Type B pancreatic cell (in vitro differentiated cells): ENCODE measurements around the gene HTR1E. TPM values are rescaled to one million over a fixed set of nuclear protein-coding genes. Genes with fewer than 3 reads are reported as not detected.
"Not testable (repeated sequence)": the region's sequence is repeated elsewhere in the genome, so short reads cannot be mapped to it uniquely, and the experiment has no call there.

ENCODE experiments used
- DNase-seq: peaks from one replicate; pipeline ENCODE4 v3.0.0; 2021; ENCODE audit warnings: mixed read lengths; ENCODE audit not compliant: unreplicated experiment; ENCODE audit errors: extremely low spot score
- H3K27ac Mint-ChIP-seq: 2 replicates; pipeline ENCODE4 v1.8.0; 2021; ENCODE audit warnings: mild to moderate bottlenecking, mixed read lengths
- H3K27me3 Mint-ChIP-seq: 2 replicates; pipeline ENCODE4 v1.8.0; 2021; ENCODE audit warnings: mixed read lengths
- H3K36me3 Mint-ChIP-seq: 2 replicates; pipeline ENCODE4 v1.8.0; 2021; ENCODE audit warnings: mixed read lengths
- H3K4me1 Mint-ChIP-seq: one replicate; pipeline ENCODE4 v1.8.0; 2021; ENCODE audit warnings: mixed read lengths; ENCODE audit not compliant: unreplicated experiment
- H3K4me3 Mint-ChIP-seq: 2 replicates; pipeline ENCODE4 v1.8.0; 2021; ENCODE audit warnings: mild to moderate bottlenecking, mixed read lengths
- H3K9me3 Mint-ChIP-seq: 2 replicates; pipeline ENCODE4 v1.8.0; 2021; ENCODE audit warnings: mixed read lengths
- total RNA-seq: library from RNA; stranded (reverse); gene quantifications from 2 replicates; pipeline ENCODE4 v1.2.1, GENCODE V29; 2021; ENCODE audit warnings: low replicate concordance
- TF ChIP-seq, protein P1 (sequence below): fragments of 200-600 bp; sonication (generic); conservative IDR thresholded peaks from 2 replicates; pipeline ENCODE4 v1.5.0; 2021; ENCODE audit warnings: antibody characterized with exemption, mild to moderate bottlenecking

The HTR1E gene
- total RNA-seq, 1 donor from 2014 or later: 0.39 TPM

DNA sequence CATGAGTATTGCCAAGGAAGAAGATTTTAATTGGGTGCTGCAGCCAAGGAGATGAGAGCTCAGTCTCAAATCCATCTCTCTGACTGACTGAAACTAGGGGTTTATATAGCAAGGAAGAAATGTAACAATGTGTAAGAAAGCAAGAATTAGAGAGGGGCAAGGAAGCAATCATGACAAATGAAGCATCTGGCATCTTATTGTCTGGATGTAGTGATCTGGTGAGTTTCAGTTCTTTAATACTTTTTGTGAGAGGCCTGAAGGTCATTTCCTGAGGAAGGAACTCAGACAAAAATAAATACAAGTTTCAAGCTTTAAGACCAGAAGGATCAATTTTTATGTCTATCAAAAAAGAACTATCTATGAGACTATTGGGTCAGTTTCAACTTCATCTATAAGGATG, 64.2 kb downstream of the HTR1E start:
- no peaks in the 10 kb centered on the region for H3K36me3 Mint-ChIP-seq
- peaks cover 11% of the 10 kb centered on the region for H3K9me3 Mint-ChIP-seq
- no peak overlapping the region for H3K27ac Mint-ChIP-seq
- H3K4me1 Mint-ChIP-seq: no peaks in the 10 kb centered on the region
- DNase-seq: no peak
- no peak overlapping the region for H3K4me3 Mint-ChIP-seq
- H3K27me3 Mint-ChIP-seq: no peaks in the 10 kb centered on the region
- TF ChIP-seq, protein P1, sequence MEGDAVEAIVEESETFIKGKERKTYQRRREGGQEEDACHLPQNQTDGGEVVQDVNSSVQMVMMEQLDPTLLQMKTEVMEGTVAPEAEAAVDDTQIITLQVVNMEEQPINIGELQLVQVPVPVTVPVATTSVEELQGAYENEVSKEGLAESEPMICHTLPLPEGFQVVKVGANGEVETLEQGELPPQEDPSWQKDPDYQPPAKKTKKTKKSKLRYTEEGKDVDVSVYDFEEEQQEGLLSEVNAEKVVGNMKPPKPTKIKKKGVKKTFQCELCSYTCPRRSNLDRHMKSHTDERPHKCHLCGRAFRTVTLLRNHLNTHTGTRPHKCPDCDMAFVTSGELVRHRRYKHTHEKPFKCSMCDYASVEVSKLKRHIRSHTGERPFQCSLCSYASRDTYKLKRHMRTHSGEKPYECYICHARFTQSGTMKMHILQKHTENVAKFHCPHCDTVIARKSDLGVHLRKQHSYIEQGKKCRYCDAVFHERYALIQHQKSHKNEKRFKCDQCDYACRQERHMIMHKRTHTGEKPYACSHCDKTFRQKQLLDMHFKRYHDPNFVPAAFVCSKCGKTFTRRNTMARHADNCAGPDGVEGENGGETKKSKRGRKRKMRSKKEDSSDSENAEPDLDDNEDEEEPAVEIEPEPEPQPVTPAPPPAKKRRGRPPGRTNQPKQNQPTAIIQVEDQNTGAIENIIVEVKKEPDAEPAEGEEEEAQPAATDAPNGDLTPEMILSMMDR: no peak

DNA sequence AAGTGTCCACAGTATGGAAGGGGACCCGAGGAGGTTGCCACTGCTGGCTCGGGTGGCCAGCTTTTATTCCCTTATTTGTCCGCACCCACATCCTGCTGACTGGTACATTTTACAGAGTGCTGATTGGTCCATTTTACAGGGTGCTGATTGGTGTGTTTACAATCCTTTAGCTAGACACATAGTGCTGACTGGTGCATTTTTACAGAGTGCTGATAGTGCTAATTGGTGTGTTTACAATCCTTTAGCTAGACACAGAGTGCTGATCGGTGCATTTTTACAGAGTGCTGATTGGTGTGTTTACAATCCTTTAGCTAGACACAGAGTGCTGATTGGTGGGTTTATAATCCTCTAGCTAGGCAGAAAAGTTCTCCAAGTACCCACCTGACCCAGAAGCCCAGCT, 65.1 kb downstream of the HTR1E start:
- H3K9me3 Mint-ChIP-seq: peaks cover 11% of the 10 kb centered on the region
- H3K27me3 Mint-ChIP-seq: not testable (repeated sequence)

DNA sequence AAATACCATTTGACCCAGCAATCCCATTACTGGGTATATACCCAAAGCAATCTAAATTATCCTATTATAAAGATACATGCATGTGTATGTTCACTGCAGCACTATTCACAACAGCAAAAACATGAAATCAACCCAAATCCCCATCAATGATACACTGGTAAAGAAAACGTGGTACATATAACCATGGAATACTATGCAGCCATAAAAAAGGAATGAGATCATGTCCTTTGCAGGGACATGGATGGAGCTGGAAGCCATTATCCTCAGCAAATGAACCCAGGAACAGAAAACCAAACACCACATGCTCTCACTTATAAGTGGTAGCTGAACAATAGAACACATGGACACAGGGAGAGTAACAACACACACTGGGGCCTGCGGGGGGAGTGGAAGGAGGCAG, 69.2 kb downstream of the HTR1E start:
- not testable (repeated sequence) for H3K36me3 Mint-ChIP-seq, H3K27ac Mint-ChIP-seq, H3K4me3 Mint-ChIP-seq, H3K27me3 Mint-ChIP-seq, DNase-seq, H3K4me1 Mint-ChIP-seq
- H3K9me3 Mint-ChIP-seq: peaks cover 12% of the 10 kb centered on the region

More for the DNA sequence above, 65.1 kb downstream of the HTR1E start:
- not testable (repeated sequence) for H3K27ac Mint-ChIP-seq, H3K36me3 Mint-ChIP-seq, DNase-seq, H3K4me1 Mint-ChIP-seq, H3K4me3 Mint-ChIP-seq

DNA sequence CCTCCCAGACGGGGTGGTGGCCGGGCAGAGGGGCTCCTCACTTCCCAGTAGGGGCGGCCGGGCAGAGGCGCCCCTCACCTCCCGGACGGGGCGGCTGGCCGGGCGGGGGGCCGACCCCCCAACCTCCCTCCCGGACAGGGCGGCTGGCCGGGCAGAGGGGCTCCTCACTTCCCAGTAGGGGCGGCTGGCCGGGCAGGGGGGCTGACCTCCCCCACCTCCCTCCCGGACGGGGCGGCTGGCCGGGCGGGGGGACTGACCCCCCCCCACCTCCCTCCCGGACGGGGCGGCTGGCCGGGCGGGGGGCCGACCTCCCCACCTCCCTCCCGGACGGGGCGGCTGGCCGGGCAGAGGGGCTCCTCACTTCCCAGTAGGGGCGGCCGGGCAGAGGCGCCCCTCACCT, 72.3 kb downstream of the HTR1E start:
- not testable (repeated sequence) for H3K4me1 Mint-ChIP-seq, H3K27me3 Mint-ChIP-seq, H3K36me3 Mint-ChIP-seq, H3K27ac Mint-ChIP-seq, H3K9me3 Mint-ChIP-seq, H3K4me3 Mint-ChIP-seq, DNase-seq

DNA sequence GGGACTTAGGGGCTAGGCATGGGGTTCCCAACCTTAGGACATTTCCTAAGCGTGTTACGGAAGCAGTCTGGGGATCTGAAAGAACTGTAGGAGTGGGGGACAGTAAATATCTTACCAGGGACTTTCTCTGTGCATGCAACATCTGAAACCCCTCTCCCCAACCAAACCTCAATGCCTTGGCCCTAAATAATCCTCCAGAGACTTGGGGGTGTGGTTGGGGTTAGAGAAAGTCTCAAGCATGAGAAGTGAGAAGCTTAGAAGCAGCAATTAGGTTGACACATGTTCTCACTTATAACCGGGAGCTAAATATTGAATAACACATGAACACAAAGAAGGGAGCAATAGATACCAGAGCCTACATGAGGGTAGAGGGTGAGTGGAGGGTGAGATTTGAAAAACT, 74.7 kb downstream of the HTR1E start:
- TF ChIP-seq, protein P1: no peak
- Mint-ChIP-seq H3K27me3 (no peaks in the 10 kb centered on the region), H3K9me3 (peaks cover 4% of the 10 kb centered on the region), H3K4me3 (no peak overlapping the region), H3K4me1 (no peaks in the 10 kb centered on the region), H3K27ac (no peak overlapping the region), H3K36me3 (no peaks in the 10 kb centered on the region)
- DNase-seq: no peak

DNA sequence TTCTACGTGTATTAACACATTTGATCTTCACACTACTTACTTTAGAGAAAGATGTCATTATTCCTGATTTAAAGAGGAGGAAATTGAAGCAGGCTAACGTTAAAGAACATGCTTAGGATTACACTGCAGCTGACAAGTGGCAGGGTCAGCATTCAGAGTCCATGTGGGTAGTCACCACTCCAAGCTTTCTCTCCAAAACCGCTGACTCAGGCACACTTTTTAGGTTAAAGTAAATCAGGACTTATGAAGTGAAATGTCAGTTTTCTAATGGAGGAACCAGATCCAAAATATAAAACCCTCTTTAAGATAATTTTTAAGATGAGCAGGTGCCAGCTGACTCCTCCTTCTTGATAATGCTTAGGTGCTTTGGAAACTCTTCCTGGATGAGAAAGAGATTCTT, 75.4 kb downstream of the HTR1E start:
- TF ChIP-seq, protein P1: no peak

DNA sequence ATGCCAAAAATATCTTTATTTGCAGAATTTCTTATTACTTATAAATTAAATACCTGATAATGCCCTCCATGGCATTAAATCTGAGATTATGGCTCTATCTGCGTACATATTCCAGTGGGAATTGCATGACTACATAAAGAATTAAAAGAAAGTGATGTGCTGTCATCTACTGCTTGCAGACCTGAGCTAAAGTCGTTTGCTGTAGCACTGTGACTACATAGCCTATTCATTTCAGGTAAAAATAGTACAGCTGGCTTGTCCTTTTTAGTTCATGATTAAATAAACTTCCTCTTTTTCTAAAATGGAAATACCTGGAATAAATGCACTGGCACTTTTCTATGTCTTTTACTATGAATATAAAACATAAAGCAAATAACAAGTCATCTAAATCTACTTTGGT, 79.4 kb downstream of the HTR1E start:
- Mint-ChIP-seq H3K36me3 (no peaks in the 10 kb centered on the region), H3K9me3 (peaks cover 4% of the 10 kb centered on the region), H3K27ac (no peak overlapping the region), H3K4me3 (no peak overlapping the region), H3K27me3 (peaks cover 11% of the 10 kb centered on the region), H3K4me1 (no peaks in the 10 kb centered on the region)
- TF ChIP-seq, protein P1: no peak
- DNase-seq: no peak

More for the DNA sequence above, 75.4 kb downstream of the HTR1E start:
- Mint-ChIP-seq H3K27ac (no peak overlapping the region), H3K9me3 (peaks cover 4% of the 10 kb centered on the region), H3K36me3 (no peaks in the 10 kb centered on the region), H3K4me3 (no peak overlapping the region), H3K4me1 (no peaks in the 10 kb centered on the region), H3K27me3 (no peaks in the 10 kb centered on the region)
- no peak for DNase-seq
